C4-2B (cell line): ENCODE measurements around the gene AFF2.

Experiments used
- ZFX ChIP-seq: fragments of 450-650 bp; IDR thresholded peaks from 2 replicates; pipeline ENCODE4 v1.6.1; 2017
- TF ChIP-seq, protein P1 (sequence below): fragments of 450-650 bp; conservative IDR thresholded peaks from 2 replicates; pipeline ENCODE4 v1.5.1; 2017; ENCODE audit warnings: mild to moderate bottlenecking

DNA sequence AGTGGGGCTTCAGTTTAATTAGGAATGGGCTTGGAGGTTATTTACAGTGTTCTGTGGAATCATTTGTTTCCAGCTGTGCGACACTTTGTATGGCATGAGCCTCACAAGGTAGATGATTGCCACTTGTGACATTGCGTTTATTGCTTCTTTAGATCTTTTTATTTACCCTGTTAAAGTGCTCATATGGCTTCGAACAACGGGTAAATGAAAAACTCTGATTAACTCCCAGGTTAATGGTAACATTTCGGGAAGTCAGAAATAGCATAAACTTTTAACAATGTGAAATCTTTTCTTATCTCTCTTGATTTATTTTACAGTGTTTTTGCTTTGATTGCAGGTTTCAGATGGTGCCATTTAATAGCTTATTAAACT lies 510.4 kb downstream of the AFF2 start:
- TF ChIP-seq, protein P1, sequence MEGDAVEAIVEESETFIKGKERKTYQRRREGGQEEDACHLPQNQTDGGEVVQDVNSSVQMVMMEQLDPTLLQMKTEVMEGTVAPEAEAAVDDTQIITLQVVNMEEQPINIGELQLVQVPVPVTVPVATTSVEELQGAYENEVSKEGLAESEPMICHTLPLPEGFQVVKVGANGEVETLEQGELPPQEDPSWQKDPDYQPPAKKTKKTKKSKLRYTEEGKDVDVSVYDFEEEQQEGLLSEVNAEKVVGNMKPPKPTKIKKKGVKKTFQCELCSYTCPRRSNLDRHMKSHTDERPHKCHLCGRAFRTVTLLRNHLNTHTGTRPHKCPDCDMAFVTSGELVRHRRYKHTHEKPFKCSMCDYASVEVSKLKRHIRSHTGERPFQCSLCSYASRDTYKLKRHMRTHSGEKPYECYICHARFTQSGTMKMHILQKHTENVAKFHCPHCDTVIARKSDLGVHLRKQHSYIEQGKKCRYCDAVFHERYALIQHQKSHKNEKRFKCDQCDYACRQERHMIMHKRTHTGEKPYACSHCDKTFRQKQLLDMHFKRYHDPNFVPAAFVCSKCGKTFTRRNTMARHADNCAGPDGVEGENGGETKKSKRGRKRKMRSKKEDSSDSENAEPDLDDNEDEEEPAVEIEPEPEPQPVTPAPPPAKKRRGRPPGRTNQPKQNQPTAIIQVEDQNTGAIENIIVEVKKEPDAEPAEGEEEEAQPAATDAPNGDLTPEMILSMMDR = no peak
- no peak for TF ChIP-seq ZFX
